Measurements from ENCODE around the gene ATP2B1. TPM values are rescaled to one million over a fixed set of nuclear protein-coding genes. Genes with fewer than 3 reads are reported as not detected.
"Not testable (repeated sequence)": the region's sequence is repeated elsewhere in the genome, so short reads cannot be mapped to it uniquely, and the experiment has no call there.

ATP2B1 gene
- total RNA-seq: 183 TPM
- polyA plus RNA-seq: 13.3 TPM

- H3K4me3 ChIP-seq (ENCODE audit: low read depth, low read length): peak within 1 kb of the TSS; percentile 98
- peak within 1 kb of the TSS; percentile 99 for H3K27ac ChIP-seq (ENCODE audit: low read depth)
- H3K36me3 ChIP-seq (ENCODE audit: insufficient read depth): no peaks in the 10 kb centered on the region
- DNase-seq (ENCODE audit: extremely low spot score): peak; percentile 36
- WGBS: under 1% methylated on average over 84 of the region's 84 CpGs
- peaks cover 1% of the 10 kb centered on the region for H3K4me1 ChIP-seq (ENCODE audit: insufficient read depth)
Observed at GRCh38 chr12:89708565-89709156, at the start of gene ATP2B1. Gene ATP2B1, minus strand, starts transcription at chr12:89708838. Its CDS starts 52,952 bp downstream, at chr12:89655886.

- not testable (repeated sequence) for DNase-seq (ENCODE audit: extremely low spot score); H3K27ac ChIP-seq (ENCODE audit: low read depth); H3K36me3 ChIP-seq (ENCODE audit: insufficient read depth); H3K4me3 ChIP-seq (ENCODE audit: low read depth, low read length); H3K4me1 ChIP-seq (ENCODE audit: insufficient read depth)
- WGBS: 61% methylated on average over 1 of the region's 1 CpG
Observed at GRCh38 chr12:89757987-89758386, 49.3 kb upstream of the ATP2B1 start.

GRCh38 chr12:89756585-89757398 is 48.2 kb upstream of the ATP2B1 start:
- H3K27ac ChIP-seq (ENCODE audit: low read depth): no peak overlapping the region
- WGBS: 71% methylated on average over 5 of the region's 5 CpGs
- H3K4me3 ChIP-seq (ENCODE audit: low read depth, low read length): no peak overlapping the region
- DNase-seq (ENCODE audit: extremely low spot score): peak; percentile 5
- no peaks in the 10 kb centered on the region for H3K4me1 ChIP-seq (ENCODE audit: insufficient read depth)
- no peaks in the 10 kb centered on the region for H3K36me3 ChIP-seq (ENCODE audit: insufficient read depth)

- no peaks in the 10 kb centered on the region for H3K36me3 ChIP-seq (ENCODE audit: insufficient read depth)
- DNase-seq (ENCODE audit: extremely low spot score): no peak
- no peaks in the 10 kb centered on the region for H3K4me1 ChIP-seq (ENCODE audit: insufficient read depth)
- no peak overlapping the region for H3K4me3 ChIP-seq (ENCODE audit: low read depth, low read length)
- WGBS: 84% methylated on average over 4 of the region's 4 CpGs
- no peak overlapping the region for H3K27ac ChIP-seq (ENCODE audit: low read depth)
Observed at GRCh38 chr12:89756194-89756584, 47.6 kb upstream of the ATP2B1 start.

- WGBS: 80% methylated on average over 3 of the region's 3 CpGs
Observed at GRCh38 chr12:89753997-89754396, 45.4 kb upstream of the ATP2B1 start.

GRCh38 chr12:89752341-89752740 is 43.7 kb upstream of the ATP2B1 start:
- Histone ChIP-seq H3K4me1 (ENCODE audit: insufficient read depth) (no peaks in the 10 kb centered on the region), H3K36me3 (ENCODE audit: insufficient read depth) (no peaks in the 10 kb centered on the region), H3K27ac (ENCODE audit: low read depth) (no peak overlapping the region), H3K4me3 (ENCODE audit: low read depth, low read length) (no peak overlapping the region)
- WGBS: 88% methylated on average over 1 of the region's 1 CpG
- no peak for DNase-seq (ENCODE audit: extremely low spot score)

More at GRCh38 chr12:89753997-89754396, 45.4 kb upstream of the ATP2B1 start:
- H3K27ac ChIP-seq (ENCODE audit: low read depth): no peak overlapping the region
- no peak for DNase-seq (ENCODE audit: extremely low spot score)
- no peaks in the 10 kb centered on the region for H3K36me3 ChIP-seq (ENCODE audit: insufficient read depth)
- H3K4me1 ChIP-seq (ENCODE audit: insufficient read depth): no peaks in the 10 kb centered on the region
- no peak overlapping the region for H3K4me3 ChIP-seq (ENCODE audit: low read depth, low read length)

GRCh38 chr12:89750389-89751351 is 42.0 kb upstream of the ATP2B1 start:
- WGBS: 77% methylated on average over 6 of the region's 6 CpGs

GRCh38 chr12:89748791-89749190 is 40.2 kb upstream of the ATP2B1 start:
- no peak for DNase-seq (ENCODE audit: extremely low spot score)

More at GRCh38 chr12:89750389-89751351, 42.0 kb upstream of the ATP2B1 start:
- H3K4me3 ChIP-seq (ENCODE audit: low read depth, low read length): no peak overlapping the region
- DNase-seq (ENCODE audit: extremely low spot score): no peak
- no peaks in the 10 kb centered on the region for H3K36me3 ChIP-seq (ENCODE audit: insufficient read depth)
- no peak overlapping the region for H3K27ac ChIP-seq (ENCODE audit: low read depth)
- H3K4me1 ChIP-seq (ENCODE audit: insufficient read depth): no peaks in the 10 kb centered on the region

GRCh38 chr12:89745286-89745685 is 36.6 kb upstream of the ATP2B1 start:
- 71% methylated on average over 2 of the region's 2 CpGs for WGBS
- H3K27ac ChIP-seq (ENCODE audit: low read depth): no peak overlapping the region
- H3K36me3 ChIP-seq (ENCODE audit: insufficient read depth): no peaks in the 10 kb centered on the region
- no peaks in the 10 kb centered on the region for H3K4me1 ChIP-seq (ENCODE audit: insufficient read depth)
- DNase-seq (ENCODE audit: extremely low spot score): no peak
- H3K4me3 ChIP-seq (ENCODE audit: low read depth, low read length): no peak overlapping the region

More at GRCh38 chr12:89748791-89749190, 40.2 kb upstream of the ATP2B1 start:
- Histone ChIP-seq H3K36me3 (ENCODE audit: insufficient read depth) (no peaks in the 10 kb centered on the region), H3K27ac (ENCODE audit: low read depth) (no peak overlapping the region), H3K4me1 (ENCODE audit: insufficient read depth) (no peaks in the 10 kb centered on the region), H3K4me3 (ENCODE audit: low read depth, low read length) (no peak overlapping the region)
- 91% methylated on average over 1 of the region's 1 CpG for WGBS

GRCh38 chr12:89742337-89743022 is 33.8 kb upstream of the ATP2B1 start:
- Histone ChIP-seq H3K27ac (ENCODE audit: low read depth) (no peak overlapping the region), H3K4me1 (ENCODE audit: insufficient read depth) (no peaks in the 10 kb centered on the region), H3K4me3 (ENCODE audit: low read depth, low read length) (no peak overlapping the region), H3K36me3 (ENCODE audit: insufficient read depth) (no peaks in the 10 kb centered on the region)
- no peak for DNase-seq (ENCODE audit: extremely low spot score)
- WGBS: 97% methylated on average over 2 of the region's 2 CpGs

- H3K4me1 ChIP-seq (ENCODE audit: insufficient read depth): no peaks in the 10 kb centered on the region
- no peaks in the 10 kb centered on the region for H3K36me3 ChIP-seq (ENCODE audit: insufficient read depth)
- 97% methylated on average over 2 of the region's 2 CpGs for WGBS
- no peak overlapping the region for H3K4me3 ChIP-seq (ENCODE audit: low read depth, low read length)
- no peak for DNase-seq (ENCODE audit: extremely low spot score)
- H3K27ac ChIP-seq (ENCODE audit: low read depth): no peak overlapping the region
Observed at GRCh38 chr12:89740943-89741342, 32.3 kb upstream of the ATP2B1 start.

GRCh38 chr12:89736995-89737394 is 28.4 kb upstream of the ATP2B1 start:
- no peak overlapping the region for H3K4me3 ChIP-seq (ENCODE audit: low read depth, low read length)
- 88% methylated on average over 1 of the region's 1 CpG for WGBS
- no peak overlapping the region for H3K27ac ChIP-seq (ENCODE audit: low read depth)
- DNase-seq (ENCODE audit: extremely low spot score): no peak
- H3K36me3 ChIP-seq (ENCODE audit: insufficient read depth): no peaks in the 10 kb centered on the region
- no peaks in the 10 kb centered on the region for H3K4me1 ChIP-seq (ENCODE audit: insufficient read depth)
